ENCODE data around the gene LMO7.
"Not testable (repeated sequence)": the region's sequence is repeated elsewhere in the genome, so short reads cannot be mapped to it uniquely, and the experiment has no call there.

LMO7 gene

GRCh38 chr13:75702476-75702875 is 66.3 kb downstream of the LMO7 start:
- DNase-seq: no peak

- DNase-seq: no peak
Observed at GRCh38 chr13:75703769-75704168, 67.6 kb downstream of the LMO7 start.

- DNase-seq: no peak
Observed at GRCh38 chr13:75704194-75704926, 68.2 kb downstream of the LMO7 start.

- no peak for DNase-seq
Observed at GRCh38 chr13:75704927-75705288, 68.8 kb downstream of the LMO7 start.

- no peak for DNase-seq
Observed at GRCh38 chr13:75705395-75705794, 69.3 kb downstream of the LMO7 start.

GRCh38 chr13:75705908-75706307 is 69.8 kb downstream of the LMO7 start:
- DNase-seq: no peak

- DNase-seq: no peak
Observed at GRCh38 chr13:75713852-75714251, 77.7 kb downstream of the LMO7 start.

- DNase-seq: no peak
Observed at GRCh38 chr13:75715601-75716523, 79.7 kb downstream of the LMO7 start.

- no peak for DNase-seq
Observed at GRCh38 chr13:75717525-75717924, 81.4 kb downstream of the LMO7 start.

- no peak for DNase-seq
Observed at GRCh38 chr13:75721307-75721706, 85.2 kb downstream of the LMO7 start.

- no peak for DNase-seq
Observed at GRCh38 chr13:75723901-75724300, 87.8 kb downstream of the LMO7 start.

- DNase-seq: no peak
Observed at GRCh38 chr13:75724752-75725517, 88.8 kb downstream of the LMO7 start.

GRCh38 chr13:75725736-75726135 is 89.6 kb downstream of the LMO7 start:
- DNase-seq: no peak

GRCh38 chr13:75726306-75726705 is 90.2 kb downstream of the LMO7 start:
- DNase-seq: no peak

- not testable (repeated sequence) for DNase-seq
Observed at GRCh38 chr13:75733113-75733512, 97.0 kb downstream of the LMO7 start.

- no peak for DNase-seq
Observed at GRCh38 chr13:75736173-75736572, 100.0 kb downstream of the LMO7 start.

- no peak for DNase-seq
Observed at GRCh38 chr13:75738841-75739240, 102.7 kb downstream of the LMO7 start.

- DNase-seq: no peak
Observed at GRCh38 chr13:75739244-75739868, 103.2 kb downstream of the LMO7 start.

GRCh38 chr13:75740031-75740430 is 103.9 kb downstream of the LMO7 start:
- DNase-seq: no peak

GRCh38 chr13:75743072-75743471 is 106.9 kb downstream of the LMO7 start:
- not testable (repeated sequence) for DNase-seq

- DNase-seq: no peak
Observed at GRCh38 chr13:75744127-75744526, 108.0 kb downstream of the LMO7 start.

- no peak for DNase-seq
Observed at GRCh38 chr13:75745387-75745786, 109.3 kb downstream of the LMO7 start.

- no peak for DNase-seq
Observed at GRCh38 chr13:75748874-75749273, 112.7 kb downstream of the LMO7 start.

All from activated CD4-positive, alpha-beta T cell treated with anti-CD3 and anti-CD28 coated beads for 1 hour (primary cell).